Vagina (tissue), 2 donors: ENCODE data around the gene CRP.

Experiments used
- POLR2A ChIP-seq, 2 donors: fragments of 450-650 bp; IDR thresholded peaks; one replicate each; pipeline ENCODE4 v1.6.1; 2017; ENCODE audit warnings: antibody characterized with exemption in 2 of 2, mild to moderate bottlenecking in 2 of 2, moderate library complexity in 2 of 2
- POLR2AphosphoS5 ChIP-seq, 2 donors: sonication (generic); formaldehyde crosslinking; IDR thresholded peaks; one replicate each; pipeline ENCODE4 v1.9.0; 2017; ENCODE audit warnings: antibody characterized with exemption in 2 of 2, mild to moderate bottlenecking in 2 of 2, low read depth in 1 of 2; ENCODE audit not compliant: insufficient read depth in 1 of 2

- no peak for TF ChIP-seq POLR2AphosphoS5 (IDR thresholded peaks at IDR 0.05; ENCODE audit: insufficient read depth in 1 of 2, low read depth in 1 of 2)
- TF ChIP-seq POLR2A (IDR thresholded peaks at IDR 0.05), result no peak
Observed at GRCh38 chr1:159704481-159704880, 9.9 kb downstream of the CRP start.
